GM18951 (cell line): ENCODE measurements around the gene PEX19.

Experiments used
- POLR2A ChIP-seq: IDR thresholded peaks from 4 replicates; pipeline ENCODE4 v1.6.1; 2011; ENCODE audit warnings: mild to moderate bottlenecking; ENCODE audit not compliant: insufficient read length, insufficient read depth; ENCODE audit errors: extremely low read depth
- in situ Hi-C: fragments of 300-500 bp; cut with MboI; formaldehyde crosslinking; loops from one replicate; pipeline ENCODE4 v1.12.0; 2022; ENCODE audit warnings: low sequenced_read_pairs, mixed read lengths, inconsistent platforms; ENCODE audit not compliant: unreplicated experiment

The PEX19 gene

GRCh38 chr1:160261893-160262794 is 22.8 kb downstream of the PEX19 start, which contains the start of gene DCAF8:
Gene DCAF8 (minus strand): TSS chr1:160262549. CDS start chr1:160244008, 18,541 bp downstream.
- peak; percentile 92 for TF ChIP-seq POLR2A
- in situ Hi-C loops = no loop called here

GRCh38 chr1:160261556-160261892 is 23.4 kb downstream of the PEX19 start:
- in situ Hi-C loops = no loop called here
- TF ChIP-seq POLR2A = no peak

DNA sequence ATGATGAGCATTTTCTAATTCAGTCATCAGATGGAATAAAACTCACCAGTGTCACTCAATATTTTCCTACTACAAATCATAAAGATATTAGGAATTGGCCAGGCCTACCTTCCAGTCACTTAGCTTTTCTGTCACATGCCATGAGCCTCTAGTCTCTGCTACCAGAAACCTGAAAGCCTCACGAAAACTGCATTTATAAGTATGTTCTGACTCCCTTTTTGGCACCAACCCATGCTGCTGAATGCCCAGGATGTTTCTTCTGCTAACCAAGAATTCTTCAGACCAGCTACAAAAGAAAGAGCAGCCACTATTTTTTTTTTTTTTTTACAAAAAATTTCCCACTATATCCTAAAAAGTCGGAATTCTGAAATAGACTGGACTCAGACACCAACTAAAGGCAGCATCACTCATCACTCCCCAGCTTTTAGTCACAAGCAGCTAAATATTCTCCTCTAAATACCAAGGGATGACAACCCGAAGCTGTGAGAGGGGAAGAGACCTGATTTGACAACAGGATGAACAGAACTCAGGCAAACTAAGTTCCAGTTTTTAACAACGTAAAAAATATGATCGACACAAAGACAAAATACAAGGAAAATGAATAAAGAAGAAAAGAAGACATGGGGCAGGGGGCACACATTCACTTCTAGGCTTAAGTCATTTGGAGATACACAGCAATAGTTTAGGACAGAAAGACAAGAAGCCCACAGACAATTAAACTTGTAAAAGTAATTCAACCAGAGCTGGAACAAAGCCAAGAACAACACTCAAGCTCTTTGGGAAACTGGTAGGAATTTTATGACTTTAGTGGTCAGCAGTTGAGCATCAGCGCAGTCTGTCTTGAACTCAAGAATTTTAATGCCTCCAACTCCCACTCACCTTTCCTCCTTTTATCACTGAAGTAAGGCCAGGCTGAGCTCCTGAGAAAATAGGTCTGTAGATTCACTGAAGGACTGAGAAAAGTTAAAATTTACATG is 24.2 kb downstream of the PEX19 start:
- no peak for TF ChIP-seq POLR2A
- in situ Hi-C loops = no loop called here

DNA sequence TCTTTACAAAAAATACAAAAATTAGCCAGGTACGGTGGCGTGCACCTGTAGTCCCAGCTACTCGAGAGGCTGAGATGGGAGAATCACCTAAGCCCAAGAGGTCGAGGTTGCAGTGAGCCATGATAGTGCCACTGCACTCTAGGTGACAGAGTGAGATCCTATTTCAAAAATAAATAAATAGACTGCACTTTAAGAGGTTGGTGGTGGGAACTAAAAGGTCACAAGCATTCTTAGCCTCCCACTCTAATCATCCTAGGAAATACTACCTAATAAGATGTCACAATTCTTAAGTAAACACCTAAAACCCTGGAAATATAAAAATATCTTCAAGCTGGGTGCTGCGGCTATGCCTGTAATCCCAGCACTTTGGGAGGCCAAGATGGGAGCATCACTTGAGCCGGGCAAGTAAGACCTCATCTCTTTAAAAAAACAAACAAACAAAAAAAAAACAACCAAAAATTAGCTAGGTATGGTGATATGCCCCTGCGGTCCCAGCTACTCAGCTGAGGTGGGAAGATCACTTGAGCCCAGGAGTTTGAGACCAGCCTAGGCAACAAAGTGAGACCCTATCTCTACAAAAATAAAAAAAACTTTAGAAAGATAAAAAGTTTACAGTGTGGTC is 26.6 kb downstream of the PEX19 start:
- TF ChIP-seq POLR2A = no peak
- in situ Hi-C loops = no loop called here

GRCh38 chr1:160257411-160258015 is 27.4 kb downstream of the PEX19 start:
- in situ Hi-C loops = no loop called here
- no peak for TF ChIP-seq POLR2A

- in situ Hi-C loops = no loop called here
Measured at GRCh38 chr1:160256396-160257046, 28.4 kb downstream of the PEX19 start.

GRCh38 chr1:160255781-160256300 is 29.1 kb downstream of the PEX19 start:
- in situ Hi-C loops = no loop called here
- TF ChIP-seq POLR2A = no peak

More at GRCh38 chr1:160256396-160257046, 28.4 kb downstream of the PEX19 start:
- TF ChIP-seq POLR2A = no peak

- TF ChIP-seq POLR2A = no peak
- in situ Hi-C loops = no loop called here
Measured at GRCh38 chr1:160251687-160252526, 33.0 kb downstream of the PEX19 start.

- in situ Hi-C loops = no loop called here
Measured at GRCh38 chr1:160251011-160251410, 33.9 kb downstream of the PEX19 start.

DNA sequence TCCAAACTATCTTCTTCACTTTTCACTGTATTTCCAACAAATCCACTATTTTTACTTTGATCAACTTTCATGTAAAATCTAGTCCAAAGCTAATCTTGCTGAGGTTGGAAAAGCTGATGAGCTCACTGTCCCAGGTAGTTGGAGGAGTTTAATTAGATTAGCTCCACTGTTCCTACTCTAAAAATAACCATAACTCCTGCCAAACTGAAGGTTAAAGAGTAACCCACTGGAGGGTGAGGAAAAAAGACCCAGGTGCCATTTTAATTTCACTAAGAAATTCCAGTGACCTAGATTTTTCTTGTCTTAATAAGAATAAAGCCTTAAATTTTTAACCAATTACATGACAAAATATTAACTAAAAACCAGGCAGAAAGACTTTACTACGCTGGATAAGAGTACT is 37.9 kb downstream of the PEX19 start:
- no peak for TF ChIP-seq POLR2A
- in situ Hi-C loops = loop anchor here (10.0 kb wide), 1 partner anchor 132 kb away; the partner anchor contains the start of gene ATP1A2

More at GRCh38 chr1:160251011-160251410, 33.9 kb downstream of the PEX19 start:
- TF ChIP-seq POLR2A = no peak

GRCh38 chr1:160245434-160245833 is 39.5 kb downstream of the PEX19 start:
- in situ Hi-C loops = loop anchor here (10.0 kb wide), 1 partner anchor 131 kb away; the partner anchor contains the start of gene ATP1A2
- TF ChIP-seq POLR2A = no peak
